K562 (cell line): ENCODE results near the gene RACK1. TPM values are rescaled to one million over a fixed set of nuclear protein-coding genes. Genes with fewer than 3 reads are reported as not detected.

Experiments
- E2F5 ChIP-seq: sonication (generic); formaldehyde crosslinking; IDR thresholded peaks from 2 replicates; pipeline ENCODE4 v1.8.0; 2022; ENCODE audit warnings: mild to moderate bottlenecking, missing genetic modification reagents
- EGR1 ChIP-seq: fragments of 450-650 bp; conservative IDR thresholded peaks from 2 replicates; pipeline ENCODE4 v1.6.1; 2017; ENCODE audit warnings: mild to moderate bottlenecking
- GMEB1 ChIP-seq: fragments of 250-450 bp; sonication (Bioruptor Pico); IDR thresholded peaks from 2 replicates; pipeline ENCODE4 v1.4.0; 2020; ENCODE audit warnings: mild to moderate bottlenecking
- JUN ChIP-seq, 2 experiments: sonication (generic) in 1 of 2; formaldehyde crosslinking in 1 of 2; IDR thresholded peaks; 2 replicates each; pipeline versions ENCODE4 v1.6.1 to v1.8.0; 2012 to 2022; ENCODE audit warnings: borderline replicate concordance in 2 of 2, mild to moderate bottlenecking in 2 of 2, improper control_type of control experiment in 1 of 2, low read depth in 1 of 2, low read length in 1 of 2, missing genetic modification reagents in 1 of 2
- KAT7 ChIP-seq: sonication (generic); formaldehyde crosslinking; IDR thresholded peaks from 2 replicates; pipeline ENCODE4 v1.8.0; 2022; ENCODE audit warnings: missing genetic modification reagents, mild to moderate bottlenecking, borderline replicate concordance
- KLF10 ChIP-seq: fragments of 250-450 bp; sonication (Bioruptor Pico); IDR thresholded peaks from 2 replicates; pipeline ENCODE4 v1.6.1; 2021; ENCODE audit warnings: matching md5 sums
- REST ChIP-seq, 2 experiments: fragments of 450-650 bp; formaldehyde crosslinking in 1 of 2; IDR thresholded peaks; 2 replicates each; pipeline versions ENCODE4 v1.4.0 to v1.6.1; 2014 to 2020; ENCODE audit warnings: mild to moderate bottlenecking in 2 of 2, borderline replicate concordance in 1 of 2, low read depth in 1 of 2
- TRIM24 ChIP-seq, 2 experiments: fragments of 450-650 bp; IDR thresholded peaks; 2 replicates each; pipeline ENCODE4 v1.6.1; 2016
- ZBTB9 ChIP-seq: fragments of 450-650 bp; formaldehyde crosslinking; IDR thresholded peaks from 2 replicates; pipeline ENCODE4 v1.4.0; 2020; ENCODE audit warnings: mild to moderate bottlenecking, moderate library complexity
- ZNF780A ChIP-seq: fragments of 250-450 bp; sonication (Bioruptor Pico); IDR thresholded peaks from 2 replicates; pipeline ENCODE4 v1.5.0; 2021; ENCODE audit warnings: mild to moderate bottlenecking
- polyA plus RNA-seq, 8 experiments: library from polyadenylated mRNA; depleted of rRNA in 4 of 8; stranded (reverse) in 5 of 8; unstranded in 3 of 8; fragments of >200 nt; fragmentation: Nextera tagmentation in 2 of 8; fragmentation: Illumina TruSeq in 1 of 8; extraction: Ambion mirVana in 2 of 8; extraction: Trizol in 1 of 8; gene quantifications; 2 replicates each; pipeline versions ENCODE4 v1.2.1 to v1.2.3, GENCODE V29; 2011 to 2014; ENCODE audit warnings: inconsistent platforms in 1 of 8, missing spikeins in 1 of 8
- total RNA-seq, 7 experiments: library from RNA; depleted of rRNA in 6 of 7; stranded (reverse); fragments of >200 nt in 6 of 7; fragmentation: Illumina TruSeq in 2 of 7; extraction: Trizol in 2 of 7; gene quantifications; 2 replicates each; pipeline versions ENCODE4 v1.2.1 to v1.2.3, GENCODE V29; 2011 to 2021; ENCODE audit warnings: low replicate concordance in 1 of 7
- TF ChIP-seq, protein P1 (sequence below): fragments of 250-450 bp; sonication (Bioruptor Pico); IDR thresholded peaks from 2 replicates; pipeline ENCODE4 v1.5.0; 2020; ENCODE audit warnings: mild to moderate bottlenecking

Gene RACK1
- total and polyA plus RNA-seq, 9 of the 15 experiments (the other 6 are each of a cell fraction or from before 2014, with no cell fraction given) = 2,303 to 5,311 (median 3,833) TPM

DNA sequence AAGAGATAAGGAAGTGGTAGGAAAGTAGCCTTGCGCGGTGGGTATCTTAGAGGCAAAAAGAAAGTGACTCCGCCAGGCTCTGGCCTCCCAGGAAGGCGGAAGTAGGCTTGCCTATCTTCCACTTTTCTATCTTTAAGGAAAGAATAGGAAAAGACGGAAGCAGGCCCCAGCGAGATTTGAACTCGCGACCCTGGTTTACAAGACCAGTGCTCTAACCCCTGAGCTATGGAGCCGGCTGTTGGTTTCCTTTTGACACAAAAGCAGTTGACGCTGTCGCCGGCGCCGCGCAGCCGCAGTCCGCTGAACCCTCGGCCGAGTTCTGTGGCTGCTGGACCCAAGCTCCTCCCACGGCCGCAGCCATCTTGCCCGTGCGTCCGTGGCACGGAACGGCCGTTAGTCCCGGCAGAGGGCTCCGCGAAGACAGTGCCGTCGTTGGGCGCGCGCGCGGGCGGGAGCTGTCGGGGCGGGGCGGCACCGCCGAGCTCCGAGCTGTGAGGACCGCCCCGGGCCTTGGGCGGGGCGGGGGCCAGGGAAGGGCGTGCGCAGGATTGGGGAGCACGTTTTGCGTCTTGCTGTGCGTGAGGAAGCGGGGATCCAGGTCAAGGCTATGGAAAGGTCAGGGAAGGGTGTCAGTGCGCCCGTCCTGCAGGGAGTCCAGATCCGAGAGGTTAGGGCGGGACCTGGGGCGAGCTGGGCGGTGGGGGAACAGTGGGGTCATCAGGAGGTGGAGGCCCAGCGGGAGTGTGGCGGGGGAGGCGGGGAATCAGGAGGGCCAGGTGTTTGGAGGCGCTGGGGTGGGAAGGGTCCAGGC is 52.0 kb downstream of the RACK1 start (continued):
- TF ChIP-seq KLF10 (CRISPR knock-in tag) (no peak), TRIM24 (IDR thresholded peaks at IDR 0.05) (peak in 1 of 2 experiments; percentile 62; a peak in 1 of 4 replicates), GMEB1 (peak; percentile 85), ZBTB9 (CRISPR knock-in tag) (peak; percentile 95), EGR1 (peak; percentile 30; the same call in 1 of the 2 replicates), JUN (IDR thresholded peaks at IDR 0.05; ENCODE audit: borderline replicate concordance, low read depth, low read length) (peak; percentile 11; the same call in 1 of the 2 replicates), JUN (CRISPR knock-in tag; IDR thresholded peaks at IDR 0.05; ENCODE audit: borderline replicate concordance) (no peak; the same call in 1 of the 2 replicates), KAT7 (CRISPR knock-in tag) (peak; percentile 98; the same call in 1 of the 2 replicates), ZNF780A (CRISPR knock-in tag) (no peak), REST (IDR thresholded peaks at IDR 0.05; ENCODE audit: borderline replicate concordance) (peak; percentile 15; the same call in 1 of the 2 replicates), REST (CRISPR knock-in tag; IDR thresholded peaks at IDR 0.05; ENCODE audit: low read depth) (peak; percentile 20; the same call in 1 of the 2 replicates), E2F5 (CRISPR knock-in tag) (0 out of 2 replicates have a peak, but pooled peaks have one; percentile 45)
- TF ChIP-seq, protein P1, sequence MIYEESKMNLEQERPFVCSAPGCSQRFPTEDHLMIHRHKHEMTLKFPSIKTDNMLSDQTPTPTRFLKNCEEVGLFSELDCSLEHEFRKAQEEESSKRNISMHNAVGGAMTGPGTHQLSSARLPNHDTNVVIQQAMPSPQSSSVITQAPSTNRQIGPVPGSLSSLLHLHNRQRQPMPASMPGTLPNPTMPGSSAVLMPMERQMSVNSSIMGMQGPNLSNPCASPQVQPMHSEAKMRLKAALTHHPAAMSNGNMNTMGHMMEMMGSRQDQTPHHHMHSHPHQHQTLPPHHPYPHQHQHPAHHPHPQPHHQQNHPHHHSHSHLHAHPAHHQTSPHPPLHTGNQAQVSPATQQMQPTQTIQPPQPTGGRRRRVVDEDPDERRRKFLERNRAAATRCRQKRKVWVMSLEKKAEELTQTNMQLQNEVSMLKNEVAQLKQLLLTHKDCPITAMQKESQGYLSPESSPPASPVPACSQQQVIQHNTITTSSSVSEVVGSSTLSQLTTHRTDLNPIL (CRISPR knock-in tag) = no peak
